Measurements from ENCODE around the gene ZNF423.

The ZNF423 gene

GRCh38 chr16:49505556-49505955 is 350.4 kb downstream of the ZNF423 start:
- no peak for DNase-seq (ENCODE audit: low spot score)
- in situ Hi-C loops (cut with MboI; ENCODE audit: low sequenced_read_pairs, unreplicated experiment): no loop called here
- TF ChIP-seq CTCF (IDR thresholded peaks at IDR 0.05; ENCODE audit: borderline replicate concordance, control extremely low read depth, extremely low read depth, insufficient read depth, missing control alignments): no peak

GRCh38 chr16:49504626-49505025 is 351.3 kb downstream of the ZNF423 start:
- DNase-seq (ENCODE audit: low spot score): no peak
- in situ Hi-C loops (cut with MboI; ENCODE audit: low sequenced_read_pairs, unreplicated experiment): no loop called here
- TF ChIP-seq CTCF (IDR thresholded peaks at IDR 0.05; ENCODE audit: borderline replicate concordance, control extremely low read depth, extremely low read depth, insufficient read depth, missing control alignments): no peak

GRCh38 chr16:49504023-49504364 is 351.9 kb downstream of the ZNF423 start:
- in situ Hi-C loops (cut with MboI; ENCODE audit: low sequenced_read_pairs, unreplicated experiment): no loop called here
- TF ChIP-seq CTCF (IDR thresholded peaks at IDR 0.05; ENCODE audit: borderline replicate concordance, control extremely low read depth, extremely low read depth, insufficient read depth, missing control alignments): no peak
- DNase-seq (ENCODE audit: low spot score): no peak

- in situ Hi-C loops (cut with MboI; ENCODE audit: low sequenced_read_pairs, unreplicated experiment): no loop called here
- peak; percentile 57 for DNase-seq (ENCODE audit: low spot score)
- TF ChIP-seq CTCF (IDR thresholded peaks at IDR 0.05; ENCODE audit: borderline replicate concordance, control extremely low read depth, extremely low read depth, insufficient read depth, missing control alignments): no peak
Observed at GRCh38 chr16:49503256-49504022, 352.5 kb downstream of the ZNF423 start.

GRCh38 chr16:49502136-49502881 is 353.6 kb downstream of the ZNF423 start:
- in situ Hi-C loops (cut with MboI; ENCODE audit: low sequenced_read_pairs, unreplicated experiment): no loop called here
- no peak for TF ChIP-seq CTCF (IDR thresholded peaks at IDR 0.05; ENCODE audit: borderline replicate concordance, control extremely low read depth, extremely low read depth, insufficient read depth, missing control alignments)
- no peak for DNase-seq (ENCODE audit: low spot score)

GRCh38 chr16:49499869-49500610 is 355.9 kb downstream of the ZNF423 start:
- in situ Hi-C loops (cut with MboI; ENCODE audit: low sequenced_read_pairs, unreplicated experiment): no loop called here
- TF ChIP-seq CTCF (IDR thresholded peaks at IDR 0.05; ENCODE audit: borderline replicate concordance, control extremely low read depth, extremely low read depth, insufficient read depth, missing control alignments): no peak
- no peak for DNase-seq (ENCODE audit: low spot score)
